C4-2B (cell line): Measurements from ENCODE around the gene NUBPL.

Experiments
- ZFX ChIP-seq: fragments of 450-650 bp; IDR thresholded peaks from 2 replicates; pipeline ENCODE4 v1.6.1; 2017
- TF ChIP-seq, protein P1 (sequence below): fragments of 450-650 bp; conservative IDR thresholded peaks from 2 replicates; pipeline ENCODE4 v1.5.1; 2017; ENCODE audit warnings: mild to moderate bottlenecking

DNA sequence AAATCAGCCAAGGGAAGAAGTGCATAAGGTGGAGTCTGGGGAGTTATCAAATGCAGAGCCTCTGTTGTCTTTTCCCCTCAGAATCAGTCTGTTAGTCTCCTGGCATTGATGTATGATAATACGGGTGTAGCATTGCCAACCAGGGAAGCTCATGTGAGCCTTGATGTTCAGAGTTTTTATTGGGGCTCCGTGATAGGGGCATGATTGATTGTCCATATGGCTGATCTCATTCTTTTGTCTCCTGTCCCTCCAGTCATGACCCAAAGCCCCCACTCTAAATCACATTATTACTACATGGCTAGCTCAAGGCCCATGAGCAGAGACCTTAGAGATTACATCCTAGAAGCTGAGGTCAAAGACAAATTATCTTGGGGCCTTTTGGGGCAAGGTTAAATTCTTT lies 140.9 kb downstream of the NUBPL start:
- TF ChIP-seq, protein P1, sequence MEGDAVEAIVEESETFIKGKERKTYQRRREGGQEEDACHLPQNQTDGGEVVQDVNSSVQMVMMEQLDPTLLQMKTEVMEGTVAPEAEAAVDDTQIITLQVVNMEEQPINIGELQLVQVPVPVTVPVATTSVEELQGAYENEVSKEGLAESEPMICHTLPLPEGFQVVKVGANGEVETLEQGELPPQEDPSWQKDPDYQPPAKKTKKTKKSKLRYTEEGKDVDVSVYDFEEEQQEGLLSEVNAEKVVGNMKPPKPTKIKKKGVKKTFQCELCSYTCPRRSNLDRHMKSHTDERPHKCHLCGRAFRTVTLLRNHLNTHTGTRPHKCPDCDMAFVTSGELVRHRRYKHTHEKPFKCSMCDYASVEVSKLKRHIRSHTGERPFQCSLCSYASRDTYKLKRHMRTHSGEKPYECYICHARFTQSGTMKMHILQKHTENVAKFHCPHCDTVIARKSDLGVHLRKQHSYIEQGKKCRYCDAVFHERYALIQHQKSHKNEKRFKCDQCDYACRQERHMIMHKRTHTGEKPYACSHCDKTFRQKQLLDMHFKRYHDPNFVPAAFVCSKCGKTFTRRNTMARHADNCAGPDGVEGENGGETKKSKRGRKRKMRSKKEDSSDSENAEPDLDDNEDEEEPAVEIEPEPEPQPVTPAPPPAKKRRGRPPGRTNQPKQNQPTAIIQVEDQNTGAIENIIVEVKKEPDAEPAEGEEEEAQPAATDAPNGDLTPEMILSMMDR: no peak
- no peak for TF ChIP-seq ZFX
